ENCODE results near the gene DYRK1A. TPM values are rescaled to one million over a fixed set of nuclear protein-coding genes. Genes with fewer than 3 reads are reported as not detected.

The DYRK1A gene
- polyA plus RNA-seq, 1 donor (not counting 4 experiments of a cell fraction or from before 2014, with no cell fraction given) = 25.3 TPM

DNA sequence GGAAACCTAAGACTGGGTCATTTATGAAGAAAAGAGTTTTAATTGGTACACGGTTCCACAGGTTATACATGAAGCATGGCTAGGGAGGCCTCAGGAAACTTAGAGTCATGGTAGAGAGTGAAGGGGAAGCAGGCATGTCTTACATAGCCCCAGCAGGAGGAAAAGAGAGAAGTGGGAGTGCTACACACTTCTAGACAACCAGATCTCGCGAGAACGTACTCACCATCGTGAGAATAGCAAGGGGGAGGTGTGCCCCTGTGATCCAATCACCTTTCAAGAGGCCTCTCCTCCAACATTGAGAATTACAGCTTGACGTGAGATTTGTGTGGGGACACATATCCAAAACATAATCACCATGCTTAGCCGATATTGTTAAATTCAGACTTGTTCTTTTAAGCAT, 62.8 kb downstream of the DYRK1A start:
- no peak for TF ChIP-seq EZH2 (IDR thresholded peaks at IDR 0.05; ENCODE audit: low read length)
- TF ChIP-seq, protein P1, sequence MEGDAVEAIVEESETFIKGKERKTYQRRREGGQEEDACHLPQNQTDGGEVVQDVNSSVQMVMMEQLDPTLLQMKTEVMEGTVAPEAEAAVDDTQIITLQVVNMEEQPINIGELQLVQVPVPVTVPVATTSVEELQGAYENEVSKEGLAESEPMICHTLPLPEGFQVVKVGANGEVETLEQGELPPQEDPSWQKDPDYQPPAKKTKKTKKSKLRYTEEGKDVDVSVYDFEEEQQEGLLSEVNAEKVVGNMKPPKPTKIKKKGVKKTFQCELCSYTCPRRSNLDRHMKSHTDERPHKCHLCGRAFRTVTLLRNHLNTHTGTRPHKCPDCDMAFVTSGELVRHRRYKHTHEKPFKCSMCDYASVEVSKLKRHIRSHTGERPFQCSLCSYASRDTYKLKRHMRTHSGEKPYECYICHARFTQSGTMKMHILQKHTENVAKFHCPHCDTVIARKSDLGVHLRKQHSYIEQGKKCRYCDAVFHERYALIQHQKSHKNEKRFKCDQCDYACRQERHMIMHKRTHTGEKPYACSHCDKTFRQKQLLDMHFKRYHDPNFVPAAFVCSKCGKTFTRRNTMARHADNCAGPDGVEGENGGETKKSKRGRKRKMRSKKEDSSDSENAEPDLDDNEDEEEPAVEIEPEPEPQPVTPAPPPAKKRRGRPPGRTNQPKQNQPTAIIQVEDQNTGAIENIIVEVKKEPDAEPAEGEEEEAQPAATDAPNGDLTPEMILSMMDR (optimal IDR thresholded peaks at IDR 0.05 in 1 of 3, IDR thresholded peaks at IDR 0.05 in 1 of 3, conservative IDR thresholded peaks at IDR 0.05 in 1 of 3; ENCODE audit: extremely low read depth in 1 of 3, insufficient read depth in 2 of 3, low read length in 3 of 3) = no peak
- no peaks in the 10 kb centered on the region for H3K27me3 ChIP-seq (ENCODE audit: control insufficient read depth, extremely low read depth, insufficient read depth, low read length)
- FAIRE-seq = peak; percentile 36

GRCh38 chr21:37430184-37430821, 63.7 kb downstream of the DYRK1A start:
- Histone ChIP-seq H3K36me3 (ENCODE audit: control insufficient read depth in 2 of 2, extremely low read depth in 1 of 2, insufficient read depth in 2 of 2, low read length in 2 of 2) (peaks cover 3 to 6% of the 10 kb centered on the region in 2 experiments), H2AFZ (ENCODE audit: control insufficient read depth, low read length) (no peak overlapping the region), H3K9me3 (ENCODE audit: control insufficient read depth, low read depth, low read length) (no peaks in the 10 kb centered on the region), H3K9ac (ENCODE audit: control insufficient read depth, extremely low read depth, insufficient read depth, low read length) (no peak overlapping the region), H3K4me3 (ENCODE audit: control insufficient read depth in 2 of 3, extremely low read depth in 1 of 3, insufficient read depth in 2 of 3, low read depth in 1 of 3, low read length in 3 of 3) (no peak overlapping the region), H3K79me2 (ENCODE audit: control insufficient read depth, insufficient read depth, low read length) (peaks cover 58% of the 10 kb centered on the region), H3K27me3 (ENCODE audit: control insufficient read depth, extremely low read depth, insufficient read depth, low read length) (no peaks in the 10 kb centered on the region), H3K27ac (ENCODE audit: control insufficient read depth, insufficient read depth, low read length) (peak overlapping the region; percentile 1), H3K9me1 (ENCODE audit: control insufficient read depth, extremely low read depth, insufficient read depth, low read length) (no peaks in the 10 kb centered on the region), H3K4me2 (ENCODE audit: control insufficient read depth, extremely low read depth, insufficient read depth, low read depth, low read length) (peak overlapping the region; percentile 49), H4K20me1 (ENCODE audit: control insufficient read depth, extremely low read depth, insufficient read depth, low read length) (peaks cover 8% of the 10 kb centered on the region), H3K4me1 (ENCODE audit: control insufficient read depth, extremely low read depth, insufficient read depth, low read length) (peaks cover 19% of the 10 kb centered on the region)
- FAIRE-seq = peak; percentile 96
- peak; percentile 58 for DNase-seq (ENCODE audit: low read depth, low spot score)
- dilution Hi-C loops (cut with MboI; ENCODE audit: extremely low pct_ligation_motif_present, low sequenced_read_pairs) = no loop called here
- TF ChIP-seq, protein P1 (optimal IDR thresholded peaks at IDR 0.05 in 1 of 3, IDR thresholded peaks at IDR 0.05 in 1 of 3, conservative IDR thresholded peaks at IDR 0.05 in 1 of 3; ENCODE audit: extremely low read depth in 1 of 3, insufficient read depth in 2 of 3, low read length in 3 of 3) = no peak
- no peak for TF ChIP-seq EZH2 (IDR thresholded peaks at IDR 0.05; ENCODE audit: low read length)

More for the DNA sequence above, 62.8 kb downstream of the DYRK1A start:
- Histone ChIP-seq H4K20me1 (ENCODE audit: control insufficient read depth, extremely low read depth, insufficient read depth, low read length) (peaks cover 8% of the 10 kb centered on the region), H3K9ac (ENCODE audit: control insufficient read depth, extremely low read depth, insufficient read depth, low read length) (no peak overlapping the region), H3K79me2 (ENCODE audit: control insufficient read depth, insufficient read depth, low read length) (peaks cover 52% of the 10 kb centered on the region), H2AFZ (ENCODE audit: control insufficient read depth, low read length) (no peak overlapping the region), H3K9me1 (ENCODE audit: control insufficient read depth, extremely low read depth, insufficient read depth, low read length) (no peaks in the 10 kb centered on the region), H3K4me3 (ENCODE audit: control insufficient read depth in 2 of 3, extremely low read depth in 1 of 3, insufficient read depth in 2 of 3, low read depth in 1 of 3, low read length in 3 of 3) (no peak overlapping the region), H3K36me3 (ENCODE audit: control insufficient read depth in 2 of 2, extremely low read depth in 1 of 2, insufficient read depth in 2 of 2, low read length in 2 of 2) (peaks cover 3 to 6% of the 10 kb centered on the region in 2 experiments), H3K27ac (ENCODE audit: control insufficient read depth, insufficient read depth, low read length) (no peak overlapping the region), H3K4me2 (ENCODE audit: control insufficient read depth, extremely low read depth, insufficient read depth, low read depth, low read length) (no peak overlapping the region), H3K9me3 (ENCODE audit: control insufficient read depth, low read depth, low read length) (no peaks in the 10 kb centered on the region), H3K4me1 (ENCODE audit: control insufficient read depth, extremely low read depth, insufficient read depth, low read length) (peaks cover 19% of the 10 kb centered on the region)
- no peak for DNase-seq (ENCODE audit: low read depth, low spot score)
- dilution Hi-C loops (cut with MboI; ENCODE audit: extremely low pct_ligation_motif_present, low sequenced_read_pairs) = no loop called here
